Pancreas (tissue), 10 donors: Measurements from ENCODE around the gene VPS51. TPM values are rescaled to one million over a fixed set of nuclear protein-coding genes. Genes with fewer than 3 reads are reported as not detected.

Experiments used
- ATAC-seq, 4 donors: fragments of 200-7000 bp; cut with Tn5 transposase; one replicate each; pipeline versions ENCODE4 v1.8.0 to v1.9.1; 2020; ENCODE audit warnings: mild to moderate bottlenecking in 4 of 4, moderate library complexity in 4 of 4
- DNase-seq, 6 donors: peaks; one replicate each; pipeline ENCODE4 v3.0.0-alpha.2; 2020
- FAIRE-seq: peaks from 2 replicates; lab custom pipeline; 2012; peaks lifted over from hg19 to GRCh38; lab: Jason Lieb, UNC
- H3K27ac ChIP-seq, 4 donors: fragments of 200-600 bp; sonication (generic); 1 replicate in 3 of 4; 2 replicates in 1 of 4; pipeline versions ENCODE4 v1.5.0 to v1.8.0; 2020
- H3K27me3 ChIP-seq, 4 donors: fragments of 200-600 bp; one replicate each; pipeline ENCODE4 v1.8.0; 2021
- H3K36me3 ChIP-seq, 3 donors: fragments of 200-600 bp; sonication (generic) in 1 of 3; one replicate each; pipeline versions ENCODE4 v1.5.0 to v1.8.0; 2020 to 2021
- H3K4me1 ChIP-seq, 3 donors: fragments of 200-600 bp; one replicate each; pipeline ENCODE4 v1.8.0; 2021
- H3K4me3 ChIP-seq, 4 donors: fragments of 200-600 bp; sonication (generic) in 2 of 4; one replicate each; pipeline versions ENCODE4 v1.5.0 to v1.8.0; 2020 to 2021
- H3K9me3 ChIP-seq, 4 donors: fragments of 200-600 bp; one replicate each; pipeline ENCODE4 v1.8.0; 2021
- WGBS, 2 donors: extraction: QIAGEN DNeasy Blood & Tissue Kit; methylation state at CpG; one replicate each; pipeline ENCODE4 v1.1.7; 2013; 5-methylcytosine and 5-hydroxymethylcytosine counted together
- intact Hi-C, 3 donors: fragments of 100-400 bp; cut with DNase I; formaldehyde crosslinking; loops; one replicate each; pipeline versions ENCODE4 v1.11.1 to v1.14.2; 2022
- polyA plus RNA-seq, 2 donors: library from polyadenylated mRNA; stranded (reverse); fragments of 200-250 nt; gene quantifications; one replicate each; pipeline ENCODE4 v1.2.3, GENCODE V29; 2013
- total RNA-seq, 6 donors: library from RNA; stranded (reverse); fragmentation: NEBNext Ultra II Directional in 4 of 6; extraction: Animal tissue kit (Norgen Biotek cat#: 25700) in 4 of 6; gene quantifications; one replicate each; pipeline versions ENCODE4 v1.2.1 to v1.2.4, GENCODE V29; 2021 to 2023
- TF ChIP-seq, protein P1 (sequence below), 4 donors: fragments of 200-600 bp; sonication (generic) in 3 of 4; IDR thresholded peaks; one replicate each; pipeline versions ENCODE4 v1.5.0 to v1.8.0; 2021; ENCODE audit warnings: antibody characterized with exemption in 4 of 4
- donor health status: healthy with polysubstance abuse.
- donor health status: DM: no; HTN: no; CAD: no; lungs with moderate emphysema.
- donor health status: DM: no; HTN: no; CAD: no.
- donor health status: control.
- donor health status: control.
- donor health status: Bipolar disorder and iron deficiency.
- donor health status: DM: yes; HTN: yes; CAD: no.
- donor health status: DM: no; HTN: no; CAD: no.
- donor health status: DM: no; HTN: no; CAD: no.
- donor health status: DM: yes; HTN: yes; CAD: no.

Gene VPS51
- total and polyA plus RNA-seq, 8 donors: 85.4 to 179 (median 130) TPM

DNA sequence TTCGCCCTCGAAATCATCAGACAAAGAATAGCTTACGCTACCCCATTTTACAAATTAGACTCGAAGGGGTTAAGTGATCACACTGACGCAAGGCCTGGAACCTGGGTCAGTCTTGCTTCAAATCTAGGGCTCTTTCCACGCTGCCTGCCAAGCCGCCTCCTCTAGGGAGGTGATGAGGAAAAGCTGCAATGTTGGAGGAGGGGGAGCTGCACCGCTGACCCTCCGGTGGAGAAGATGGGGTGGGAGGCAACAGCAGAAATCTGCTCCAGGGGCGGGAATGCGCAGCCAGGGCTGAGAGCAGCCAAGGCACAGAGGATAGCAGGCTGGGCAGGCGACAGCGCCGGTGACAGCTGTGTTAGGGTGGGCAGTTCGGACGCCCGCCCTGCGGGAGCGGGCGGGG is 37.7 kb downstream of the VPS51 start:
- FAIRE-seq (no peak), DNase-seq (peak in 4 of 6 donors; percentile 57 to 64 (median 60)), ATAC-seq (peak in 3 of 4 donors; percentile 1 to 7 (median 2))
- TF ChIP-seq, protein P1, sequence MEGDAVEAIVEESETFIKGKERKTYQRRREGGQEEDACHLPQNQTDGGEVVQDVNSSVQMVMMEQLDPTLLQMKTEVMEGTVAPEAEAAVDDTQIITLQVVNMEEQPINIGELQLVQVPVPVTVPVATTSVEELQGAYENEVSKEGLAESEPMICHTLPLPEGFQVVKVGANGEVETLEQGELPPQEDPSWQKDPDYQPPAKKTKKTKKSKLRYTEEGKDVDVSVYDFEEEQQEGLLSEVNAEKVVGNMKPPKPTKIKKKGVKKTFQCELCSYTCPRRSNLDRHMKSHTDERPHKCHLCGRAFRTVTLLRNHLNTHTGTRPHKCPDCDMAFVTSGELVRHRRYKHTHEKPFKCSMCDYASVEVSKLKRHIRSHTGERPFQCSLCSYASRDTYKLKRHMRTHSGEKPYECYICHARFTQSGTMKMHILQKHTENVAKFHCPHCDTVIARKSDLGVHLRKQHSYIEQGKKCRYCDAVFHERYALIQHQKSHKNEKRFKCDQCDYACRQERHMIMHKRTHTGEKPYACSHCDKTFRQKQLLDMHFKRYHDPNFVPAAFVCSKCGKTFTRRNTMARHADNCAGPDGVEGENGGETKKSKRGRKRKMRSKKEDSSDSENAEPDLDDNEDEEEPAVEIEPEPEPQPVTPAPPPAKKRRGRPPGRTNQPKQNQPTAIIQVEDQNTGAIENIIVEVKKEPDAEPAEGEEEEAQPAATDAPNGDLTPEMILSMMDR (IDR thresholded peaks at IDR 0.05): no peak
- intact Hi-C loops: loop anchor here in 2 of 3 donors (5.0 kb wide), 1 partner anchor 49 kb away; the partner anchor contains the start of gene CAPN1 (in 2 of the 2)
- Histone ChIP-seq H3K36me3 (peaks cover 3 to 45% (median 29%) of the 10 kb centered on the region in 3 donors), H3K9me3 (no peaks in the 10 kb centered on the region), H3K27me3 (no peaks in the 10 kb centered on the region), H3K4me1 (peaks cover 14 to 32% (median 26%) of the 10 kb centered on the region in 3 donors), H3K4me3 (peak overlapping the region; percentile 70 to 93 (median 82)), H3K27ac (peak overlapping the region; percentile 99 to 100 (median 99))
- 0 to 1% methylated on average over 20 of the region's 20 CpGs for WGBS, 2 donors

DNA sequence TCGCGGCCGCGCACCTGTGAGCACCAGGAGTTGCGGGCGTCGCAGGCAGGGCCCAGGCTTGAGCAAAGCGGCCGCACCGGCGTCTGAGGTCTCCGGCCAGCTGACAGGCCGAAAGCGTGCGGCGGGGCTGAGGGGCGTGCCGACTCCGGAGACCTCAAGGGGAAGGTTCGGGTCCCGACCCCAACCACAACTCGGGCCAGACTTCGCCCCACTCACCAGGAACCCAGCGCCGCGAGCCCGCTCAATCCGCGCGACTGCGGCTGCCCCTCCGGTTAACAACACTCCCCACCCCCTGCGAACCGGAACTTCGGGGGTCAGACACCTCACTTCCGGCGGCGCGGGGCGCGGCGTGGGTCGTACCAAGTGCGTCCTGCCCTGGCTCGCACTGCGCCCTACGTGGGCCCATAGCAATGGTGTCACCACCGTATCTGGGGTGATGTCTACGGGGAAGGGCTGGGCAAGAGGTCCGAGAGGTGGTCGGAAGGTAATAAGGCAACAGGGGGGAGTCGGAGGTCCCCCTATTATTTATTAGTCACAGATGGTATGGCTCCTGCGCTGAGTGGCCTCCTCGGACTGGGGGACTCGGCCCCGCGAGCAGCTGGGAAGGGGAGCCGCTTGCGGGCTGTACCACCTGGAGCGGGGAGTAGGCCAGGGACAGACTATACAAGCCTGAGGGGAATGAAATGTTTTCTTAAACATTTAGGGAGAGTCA is 38.4 kb downstream of the VPS51 start, which contains the start of gene SYVN1:
SYVN1 (minus strand) TSS at position 280 of the 712 bp plus-strand sequence. CDS start 918 bp downstream, outside the sequence.
- TF ChIP-seq, protein P1 (IDR thresholded peaks at IDR 0.05): no peak
- ATAC-seq (peak; percentile 82 to 92 (median 84)), FAIRE-seq (no peak), DNase-seq (peak; percentile 90 to 97 (median 94))
- peak within 1 kb of the TSS; percentile 70 to 93 (median 82) for H3K4me3 ChIP-seq
- 0% methylated on average over 55 to 60 of the region's 60 CpGs for WGBS, 2 donors
- peak within 1 kb of the TSS; percentile 99 to 100 (median 99) for H3K27ac ChIP-seq
- no peaks in the 10 kb centered on the region for H3K27me3 ChIP-seq
- H3K36me3 ChIP-seq: peaks cover 2 to 38% (median 25%) of the 10 kb centered on the region in 3 donors
- intact Hi-C loops: loop anchor here in 2 of 3 donors (5.0 kb wide), 1 partner anchor 48 kb away; the partner anchor contains the start of gene CAPN1 (in 2 of the 2)
- H3K4me1 ChIP-seq: peaks cover 14 to 32% (median 26%) of the 10 kb centered on the region in 3 donors
- H3K9me3 ChIP-seq: no peaks in the 10 kb centered on the region

DNA sequence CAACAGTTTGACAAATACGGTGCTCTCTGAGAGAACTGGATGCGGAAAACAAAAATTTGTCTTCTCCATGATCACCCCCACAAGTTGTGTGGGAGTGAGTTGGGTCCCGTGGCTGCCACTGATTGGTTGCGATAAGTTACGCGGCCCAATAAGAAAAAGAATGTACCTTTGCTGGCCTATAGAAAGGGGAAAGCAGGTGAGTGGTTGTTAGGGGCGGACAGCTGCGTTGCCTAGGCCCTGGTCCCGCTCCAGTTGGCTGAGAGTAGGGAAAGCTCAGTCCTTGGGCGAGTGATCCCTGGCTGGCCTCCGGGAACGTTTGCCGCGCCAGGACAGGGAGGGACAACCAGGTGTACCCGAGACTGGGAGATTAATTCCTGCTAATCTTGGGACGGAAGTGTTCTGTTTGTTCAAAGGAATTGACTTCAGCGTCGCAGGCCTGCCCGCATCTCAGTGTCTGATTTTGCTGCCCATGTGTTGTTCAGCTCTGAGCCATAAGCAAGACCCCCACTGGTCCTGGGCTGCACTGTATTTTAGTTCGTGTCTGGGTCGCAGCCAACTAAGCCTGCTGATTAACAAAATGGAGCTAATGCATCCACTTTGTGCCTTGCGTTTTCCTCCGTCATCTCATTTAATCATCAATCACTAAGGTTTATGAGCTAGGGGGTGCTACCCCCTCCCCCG is 39.1 kb downstream of the VPS51 start:
- Histone ChIP-seq H3K4me3 (peak overlapping the region; percentile 70 to 93 (median 82)), H3K27me3 (no peaks in the 10 kb centered on the region), H3K9me3 (no peaks in the 10 kb centered on the region), H3K27ac (peak overlapping the region; percentile 99 to 100 (median 99)), H3K4me1 (peaks cover 14 to 32% (median 26%) of the 10 kb centered on the region in 3 donors), H3K36me3 (peaks cover 0 to 31% (median 18%) of the 10 kb centered on the region in 3 donors)
- TF ChIP-seq, protein P1 (IDR thresholded peaks at IDR 0.05): no peak
- 1% methylated on average over 24 of the region's 24 CpGs for WGBS, 2 donors
- FAIRE-seq (peak; percentile 90), ATAC-seq (peak; percentile 75 to 90 (median 84)), DNase-seq (peak; percentile 90 to 99 (median 99))
- intact Hi-C loops: loop anchor here in 2 of 3 donors (5.0 kb wide), 1 partner anchor 47 kb away; the partner anchor contains the start of gene CAPN1 (in 2 of the 2)

DNA sequence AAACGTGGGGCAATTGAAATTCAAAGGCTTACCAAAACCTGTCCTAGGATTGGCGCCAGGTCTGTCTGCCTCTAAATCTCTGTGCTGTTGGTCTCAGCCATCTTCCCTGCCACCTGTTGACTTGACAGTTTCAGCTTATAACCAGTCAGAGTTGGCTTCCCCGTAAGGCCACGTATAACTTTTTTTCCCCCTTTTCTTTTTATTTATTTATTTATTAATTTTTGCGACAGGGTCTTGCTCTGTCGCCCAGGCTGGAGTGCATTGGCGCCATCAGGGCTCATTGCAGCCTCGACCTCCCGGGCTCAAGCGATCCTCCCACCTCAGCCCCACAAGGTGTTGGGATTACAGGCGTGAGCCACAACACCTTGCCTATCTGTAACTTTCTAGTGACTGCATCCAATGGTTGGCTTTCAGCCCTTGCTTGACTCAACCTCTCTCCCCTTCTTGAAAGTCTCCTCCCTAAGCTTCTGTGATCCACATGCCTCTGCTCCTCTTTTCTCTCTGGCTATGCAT is 39.7 kb downstream of the VPS51 start:
- FAIRE-seq (no peak), ATAC-seq (no peak), DNase-seq (no peak)
- Histone ChIP-seq H3K27me3 (no peaks in the 10 kb centered on the region), H3K27ac (peak overlapping the region; percentile 99 to 100 (median 99)), H3K4me1 (peaks cover 14 to 32% (median 26%) of the 10 kb centered on the region in 3 donors), H3K9me3 (no peaks in the 10 kb centered on the region), H3K36me3 (peaks cover 0 to 25% (median 12%) of the 10 kb centered on the region in 3 donors), H3K4me3 (peak overlapping the region in 2 of 4 donors; percentile 70 to 78)
- TF ChIP-seq, protein P1 (IDR thresholded peaks at IDR 0.05): no peak
- WGBS, 2 donors: 36 to 40% methylated on average over 11 of the region's 11 CpGs
- intact Hi-C loops: no loop called here
